Glomerular visceral epithelial cell (primary cell): ENCODE measurements around the gene PCDH18.
"Not testable (repeated sequence)": the region's sequence is repeated elsewhere in the genome, so short reads cannot be mapped to it uniquely, and the experiment has no call there.

Experiments used
- DNase-seq: peaks from one replicate; pipeline ENCODE4 v3.0.0-alpha.2; 2016; ENCODE audit errors: extremely low spot score

The PCDH18 gene

DNA sequence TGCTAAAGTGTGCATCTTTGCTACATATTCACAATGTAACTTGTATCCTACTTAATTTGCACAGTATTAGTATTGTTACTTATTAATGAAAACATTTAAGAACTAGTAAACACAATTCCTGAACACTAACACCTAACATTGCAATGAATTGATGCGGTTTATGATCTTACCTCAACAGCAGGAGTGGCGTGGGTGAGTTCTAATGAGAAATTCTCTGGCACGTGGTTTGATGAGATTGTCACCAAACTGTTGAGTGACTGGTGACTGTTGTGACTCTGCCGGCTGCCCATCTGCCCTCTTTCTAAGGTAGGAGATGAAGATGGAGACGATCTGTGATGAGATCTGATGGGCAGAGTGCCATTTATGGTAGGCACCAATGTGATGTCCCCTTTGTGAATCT lies 2.9 kb downstream of the PCDH18 start:
- no peak for DNase-seq

DNA sequence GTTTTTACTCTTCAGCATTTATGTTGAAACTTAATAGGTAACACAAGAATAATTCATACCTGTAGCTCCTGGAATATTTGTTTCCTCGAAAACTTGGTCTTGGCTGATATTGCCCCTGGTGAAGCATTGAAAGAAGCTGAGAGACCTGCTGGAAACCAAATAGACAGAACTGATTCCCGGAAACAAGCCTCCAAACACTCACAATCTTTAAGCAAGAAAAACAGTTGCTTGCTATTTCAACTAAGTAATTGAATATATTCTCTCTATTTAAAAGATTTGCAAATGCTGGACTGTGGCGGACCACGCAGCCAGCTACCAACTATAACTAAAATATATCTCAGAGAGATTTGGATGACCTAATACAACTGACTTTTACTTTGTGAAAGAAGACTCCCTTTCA lies 3.6 kb downstream of the PCDH18 start:
- DNase-seq: no peak

DNA sequence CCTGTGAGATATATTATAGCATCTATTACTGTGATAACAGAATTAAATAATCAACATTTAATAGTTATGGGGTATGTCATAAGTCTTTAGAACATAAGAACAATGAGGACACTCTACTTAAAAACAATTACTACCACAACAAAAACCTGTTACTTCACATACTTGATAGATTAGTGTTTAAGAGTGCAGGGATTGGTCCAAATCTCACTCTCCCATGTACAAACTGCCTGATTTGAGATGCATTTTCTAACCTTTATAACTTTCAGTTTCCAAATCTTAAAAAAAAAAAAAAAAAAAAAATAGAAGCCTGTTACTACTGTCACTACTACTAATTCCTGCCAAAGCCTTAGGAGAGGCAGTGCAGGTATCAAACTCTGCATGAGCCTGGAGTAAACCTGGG lies 5.6 kb downstream of the PCDH18 start:
- DNase-seq: no peak

GRCh38 chr4:137524725-137525369 lies 7.4 kb downstream of the PCDH18 start:
- DNase-seq: no peak

DNA sequence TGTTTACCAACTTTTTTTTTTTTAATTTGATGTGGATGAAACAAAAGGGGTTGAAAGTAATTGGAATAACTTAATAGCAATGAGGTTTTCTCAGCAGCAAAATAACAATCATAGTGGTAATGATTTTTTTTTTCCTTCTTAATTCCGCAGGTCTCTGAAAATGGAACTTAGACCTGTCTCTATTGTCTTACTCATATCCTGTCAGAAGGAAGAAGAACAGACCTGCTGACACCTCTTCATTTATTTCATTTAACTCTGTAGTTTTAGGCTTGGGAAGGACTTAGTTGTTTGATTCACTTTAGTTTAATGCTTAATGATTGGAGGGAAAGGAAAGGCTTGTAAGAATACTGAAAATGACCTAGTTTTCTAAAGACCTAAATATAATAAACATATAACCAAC lies 9.0 kb downstream of the PCDH18 start:
- DNase-seq: no peak

DNA sequence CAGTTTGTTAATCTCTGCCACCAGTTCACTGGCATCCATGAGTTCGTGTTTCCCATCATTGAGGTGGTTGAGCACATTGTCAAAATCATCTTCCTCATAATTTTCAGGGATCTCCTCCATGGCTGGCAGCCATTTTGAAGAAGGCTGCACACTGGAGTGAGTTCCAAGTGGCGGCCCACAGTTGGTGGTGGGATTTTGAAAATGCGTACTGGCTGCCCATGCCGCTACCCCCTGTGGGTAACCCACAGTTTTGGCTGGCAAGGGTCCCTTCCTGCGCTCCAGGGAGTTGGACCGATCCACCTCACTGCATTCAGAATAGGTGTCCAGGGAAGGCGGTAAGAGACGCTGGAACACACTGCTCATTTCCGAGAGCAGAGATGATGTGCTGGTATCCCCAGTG lies 11.2 kb downstream of the PCDH18 start:
- DNase-seq: no peak

DNA sequence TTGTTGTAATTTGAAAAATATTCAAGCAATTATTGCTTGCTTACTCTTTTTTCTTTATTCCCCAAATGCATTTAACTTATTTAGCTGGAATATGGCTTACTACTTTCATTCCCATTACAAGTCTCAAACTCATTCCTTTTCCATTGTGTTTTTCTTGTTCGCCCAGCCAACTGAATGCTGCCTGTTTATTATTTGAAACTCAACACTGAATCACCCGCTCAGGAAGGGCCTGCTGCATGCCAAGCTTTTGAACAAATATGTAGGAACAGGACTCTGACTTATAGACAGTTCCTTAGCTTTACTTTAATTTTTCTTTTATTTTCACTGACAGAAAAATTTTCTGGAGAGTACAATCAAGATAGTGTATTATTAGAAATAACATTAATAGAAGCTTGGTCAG lies 12.9 kb downstream of the PCDH18 start:
- DNase-seq: no peak

GRCh38 chr4:137517323-137517722 lies 15.0 kb downstream of the PCDH18 start:
- not testable (repeated sequence) for DNase-seq

GRCh38 chr4:137514406-137515111 lies 17.7 kb downstream of the PCDH18 start:
- no peak for DNase-seq

- DNase-seq: peak; percentile 28
Measured at GRCh38 chr4:137510557-137511265, 21.6 kb downstream of the PCDH18 start.

GRCh38 chr4:137509855-137510282 lies 22.4 kb downstream of the PCDH18 start:
- no peak for DNase-seq

GRCh38 chr4:137502339-137503129 lies 29.8 kb downstream of the PCDH18 start:
- DNase-seq: no peak

DNA sequence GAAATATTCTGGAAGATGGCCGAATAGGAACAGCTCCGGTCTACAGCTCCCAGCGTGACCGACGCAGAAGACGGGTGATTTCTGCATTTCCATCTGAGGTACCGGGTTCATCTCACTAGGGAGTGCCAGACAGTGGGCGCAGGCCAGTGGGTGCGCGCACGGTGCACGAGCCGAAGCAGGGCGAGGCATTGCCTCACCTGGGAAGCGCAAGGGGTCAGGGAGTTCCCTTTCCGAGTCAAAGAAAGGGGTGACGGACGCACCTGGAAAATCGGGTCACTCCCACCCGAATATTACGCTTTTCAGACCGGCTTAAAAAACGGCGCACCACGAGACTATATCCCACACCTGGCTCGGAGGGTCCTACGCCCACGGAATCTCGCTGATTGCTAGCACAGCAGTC lies 36.0 kb downstream of the PCDH18 start:
- DNase-seq: not testable (repeated sequence)

DNA sequence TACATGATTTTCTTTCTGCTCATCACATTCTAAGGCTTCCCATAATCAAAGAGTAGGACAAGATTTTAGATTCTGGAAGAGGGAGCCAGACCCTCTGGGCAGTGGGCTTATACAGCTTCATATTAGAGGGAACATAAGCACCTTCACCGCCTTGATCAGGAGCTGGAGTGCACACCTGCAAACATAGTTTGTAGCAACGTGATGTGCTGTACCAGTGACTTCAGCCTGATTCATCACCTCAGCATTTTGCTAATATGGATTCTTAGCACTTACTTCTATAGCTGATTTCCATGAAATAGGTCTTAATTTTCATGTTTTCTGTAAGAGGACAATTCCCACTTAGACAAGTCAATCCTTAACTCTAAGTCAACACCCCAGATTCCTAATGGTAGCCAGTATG lies 36.7 kb downstream of the PCDH18 start:
- no peak for DNase-seq

DNA sequence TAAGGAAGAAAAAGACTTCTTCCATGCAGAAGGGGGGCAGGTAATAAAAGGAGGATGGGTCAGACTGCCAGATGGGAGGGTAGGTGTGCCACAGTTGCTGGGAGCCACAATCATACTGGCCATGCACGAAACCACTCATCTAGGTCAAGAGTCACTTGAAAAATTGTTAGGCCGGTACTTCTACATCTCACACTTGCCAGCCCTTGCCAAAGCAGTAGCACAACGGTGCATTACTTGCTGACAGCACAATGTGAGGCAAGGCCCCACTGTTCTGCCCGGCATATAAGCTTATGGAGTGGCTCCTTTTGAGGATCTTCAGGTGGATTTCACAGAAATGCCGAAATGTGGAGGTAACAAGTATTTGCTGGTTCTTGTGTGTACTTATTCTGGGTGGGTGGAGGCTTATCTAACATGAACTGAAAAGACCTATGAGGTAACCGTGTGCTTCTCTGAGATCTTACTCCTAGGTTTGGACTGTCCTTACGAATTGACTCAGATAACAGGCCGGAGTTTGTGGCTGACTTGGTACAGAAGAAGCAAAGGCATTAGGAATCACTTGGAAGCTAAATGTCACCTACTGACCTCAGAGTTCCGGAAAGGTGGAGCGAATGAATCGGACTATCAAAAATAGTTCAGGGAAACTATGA lies 48.9 kb downstream of the PCDH18 start:
- DNase-seq: not testable (repeated sequence)

- DNase-seq: not testable (repeated sequence)
Measured at GRCh38 chr4:137479657-137480056, 52.6 kb downstream of the PCDH18 start.

GRCh38 chr4:137476345-137476744 lies 55.9 kb downstream of the PCDH18 start:
- DNase-seq: no peak

- no peak for DNase-seq
Measured at GRCh38 chr4:137474711-137475301, 57.5 kb downstream of the PCDH18 start.

- no peak for DNase-seq
Measured at GRCh38 chr4:137471895-137472294, 60.4 kb downstream of the PCDH18 start.

DNA sequence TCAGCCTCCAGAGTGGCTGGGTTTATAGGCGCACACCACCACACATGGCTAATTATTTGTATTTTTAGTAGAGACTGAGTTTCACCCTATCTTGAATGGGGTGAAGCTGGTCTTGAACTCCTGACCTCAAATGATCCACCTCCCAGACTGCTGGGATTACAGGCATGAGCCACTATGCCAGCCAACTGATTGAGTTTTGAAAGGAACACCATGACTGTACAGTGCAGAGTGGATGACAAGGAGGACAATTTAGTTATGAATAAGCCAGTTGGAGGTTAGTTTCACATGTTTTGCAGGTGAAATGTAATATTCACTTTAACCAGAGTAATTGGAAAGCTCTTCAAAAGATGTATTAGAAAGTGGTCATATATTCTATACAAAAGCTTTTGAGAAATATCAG lies 60.8 kb downstream of the PCDH18 start:
- no peak for DNase-seq

DNA sequence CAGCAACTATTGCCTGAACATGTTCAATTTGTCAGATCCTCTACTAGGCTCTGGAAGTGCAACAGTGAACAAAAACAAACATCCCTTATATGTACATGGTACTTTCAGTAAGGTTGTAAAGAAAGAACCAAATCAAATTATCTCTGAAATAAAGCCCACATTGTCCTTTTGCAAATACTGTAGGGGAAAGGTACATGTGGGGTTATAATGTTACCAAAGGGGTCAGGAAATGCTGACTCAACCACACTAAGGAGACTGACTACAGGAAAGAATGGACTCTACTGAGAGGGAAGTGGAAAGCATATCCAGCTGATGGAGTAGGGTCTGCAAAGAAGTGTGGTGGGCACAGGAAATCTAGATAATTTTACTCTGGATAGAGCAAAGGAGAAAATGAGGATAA lies 61.5 kb downstream of the PCDH18 start:
- no peak for DNase-seq
